HFFc6 (cell line): ENCODE measurements around the gene RHOBTB3. TPM values are rescaled to one million over a fixed set of nuclear protein-coding genes. Genes with fewer than 3 reads are reported as not detected.
A peak's percentile ranks its signal among the peaks of the same experiment; 100 is the strongest.

Experiments used
- DNase-seq: peaks from one replicate; pipeline ENCODE4 v3.0.0-alpha.2; 2018
- H3K27ac Mint-ChIP-seq: 2 replicates; pipeline ENCODE4 v1.8.0; 2020; ENCODE audit warnings: mild to moderate bottlenecking, mixed read lengths
- H3K27me3 Mint-ChIP-seq: 2 replicates; pipeline ENCODE4 v1.8.0; 2021; ENCODE audit warnings: mild to moderate bottlenecking, moderate library complexity, mixed read lengths; ENCODE audit not compliant: insufficient read depth
- H3K36me3 Mint-ChIP-seq: 2 replicates; pipeline ENCODE4 v1.8.0; 2021; ENCODE audit warnings: low read depth, mixed read lengths
- H3K4me1 Mint-ChIP-seq: 2 replicates; pipeline ENCODE4 v1.8.0; 2020; ENCODE audit warnings: low read depth, mixed read lengths
- H3K4me3 Mint-ChIP-seq: 2 replicates; pipeline ENCODE4 v1.8.0; 2020; ENCODE audit warnings: mild to moderate bottlenecking, moderate library complexity, mixed read lengths
- H3K9me3 Mint-ChIP-seq: 2 replicates; pipeline ENCODE4 v1.8.0; 2020; ENCODE audit warnings: mild to moderate bottlenecking, mixed read lengths
- CTCF ChIP-seq: fragments of 200-600 bp; sonication (generic); IDR thresholded peaks from 2 replicates; pipeline ENCODE4 v1.5.0; 2021; ENCODE audit warnings: antibody characterized with exemption, mild to moderate bottlenecking
- total RNA-seq, 6 experiments: library from RNA; stranded (reverse); fragmentation: NEBNext Ultra II Directional; extraction: Animal tissue kit (Norgen Biotek cat#: 25700); gene quantifications; 2 replicates in 1 of 6; 3 replicates in 5 of 6; pipeline ENCODE4 v1.2.3, GENCODE V29; 2021

Gene RHOBTB3
- total RNA-seq, 6 experiments from 2014 or later = 110 to 184 (median 160) TPM

- Mint-ChIP-seq H3K27ac (peak overlapping the region; percentile 4), H3K4me1 (peaks cover 76% of the 10 kb centered on the region), H3K27me3 (peaks cover 2% of the 10 kb centered on the region; the same call in 1 of the 2 replicates), H3K9me3 (no peaks in the 10 kb centered on the region; the same call in 1 of the 2 replicates), H3K36me3 (peaks cover 18% of the 10 kb centered on the region), H3K4me3 (no peak overlapping the region)
- no peak for TF ChIP-seq CTCF
- DNase-seq = no peak
Observed at GRCh38 chr5:95728494-95729114, 2.5 kb upstream of the RHOBTB3 start.

- H3K27ac Mint-ChIP-seq = peak overlapping the region; percentile 88
- peak overlapping the region; percentile 99 for H3K4me3 Mint-ChIP-seq
- no peaks in the 10 kb centered on the region; the same call in 1 of the 2 replicates for H3K9me3 Mint-ChIP-seq
- no peak for TF ChIP-seq CTCF
- H3K27me3 Mint-ChIP-seq = peaks cover 2% of the 10 kb centered on the region; the same call in 1 of the 2 replicates
- DNase-seq = no peak
- H3K36me3 Mint-ChIP-seq = peaks cover 24% of the 10 kb centered on the region
- peaks cover 76% of the 10 kb centered on the region for H3K4me1 Mint-ChIP-seq
Observed at GRCh38 chr5:95729115-95730010, 1.8 kb upstream of the RHOBTB3 start.

GRCh38 chr5:95730011-95730700 lies 980 bp upstream of the RHOBTB3 start:
- peaks cover 2% of the 10 kb centered on the region; the same call in 1 of the 2 replicates for H3K27me3 Mint-ChIP-seq
- peak overlapping the region; percentile 88 for H3K27ac Mint-ChIP-seq
- no peak for TF ChIP-seq CTCF
- peaks cover 76% of the 10 kb centered on the region for H3K4me1 Mint-ChIP-seq
- peaks cover 32% of the 10 kb centered on the region for H3K36me3 Mint-ChIP-seq
- no peaks in the 10 kb centered on the region; the same call in 1 of the 2 replicates for H3K9me3 Mint-ChIP-seq
- H3K4me3 Mint-ChIP-seq = peak overlapping the region; percentile 99
- DNase-seq = no peak

- Mint-ChIP-seq H3K9me3 (no peaks in the 10 kb centered on the region; the same call in 1 of the 2 replicates), H3K27me3 (peaks cover 2% of the 10 kb centered on the region; the same call in 1 of the 2 replicates), H3K4me1 (peaks cover 75% of the 10 kb centered on the region), H3K4me3 (peak overlapping the region; percentile 99), H3K36me3 (peaks cover 41% of the 10 kb centered on the region), H3K27ac (peak overlapping the region; percentile 81)
- no peak for DNase-seq
- TF ChIP-seq CTCF = no peak
Observed at GRCh38 chr5:95731571-95732554, 727 bp downstream of the RHOBTB3 start.
